Pancreas (tissue), 10 donors: ENCODE results near the gene NFIA. TPM values are rescaled to one million over a fixed set of nuclear protein-coding genes. Genes with fewer than 3 reads are reported as not detected.

Experiments used
- ATAC-seq, 4 donors: fragments of 200-7000 bp; cut with Tn5 transposase; one replicate each; pipeline versions ENCODE4 v1.8.0 to v1.9.1; 2020; ENCODE audit warnings: mild to moderate bottlenecking in 4 of 4, moderate library complexity in 4 of 4
- DNase-seq, 6 donors: peaks; one replicate each; pipeline ENCODE4 v3.0.0-alpha.2; 2020
- FAIRE-seq: peaks from 2 replicates; lab custom pipeline; 2012; peaks lifted over from hg19 to GRCh38; lab: Jason Lieb, UNC
- H3K27ac ChIP-seq, 4 donors: fragments of 200-600 bp; sonication (generic); 1 replicate in 3 of 4; 2 replicates in 1 of 4; pipeline versions ENCODE4 v1.5.0 to v1.8.0; 2020
- H3K27me3 ChIP-seq, 4 donors: fragments of 200-600 bp; one replicate each; pipeline ENCODE4 v1.8.0; 2021
- H3K36me3 ChIP-seq, 3 donors: fragments of 200-600 bp; sonication (generic) in 1 of 3; one replicate each; pipeline versions ENCODE4 v1.5.0 to v1.8.0; 2020 to 2021
- H3K4me1 ChIP-seq, 3 donors: fragments of 200-600 bp; one replicate each; pipeline ENCODE4 v1.8.0; 2021
- H3K4me3 ChIP-seq, 4 donors: fragments of 200-600 bp; sonication (generic) in 2 of 4; one replicate each; pipeline versions ENCODE4 v1.5.0 to v1.8.0; 2020 to 2021
- H3K9me3 ChIP-seq, 4 donors: fragments of 200-600 bp; one replicate each; pipeline ENCODE4 v1.8.0; 2021
- WGBS, 2 donors: extraction: QIAGEN DNeasy Blood & Tissue Kit; methylation state at CpG; one replicate each; pipeline ENCODE4 v1.1.7; 2013; 5-methylcytosine and 5-hydroxymethylcytosine counted together
- intact Hi-C, 3 donors: fragments of 100-400 bp; cut with DNase I; formaldehyde crosslinking; loops; one replicate each; pipeline versions ENCODE4 v1.11.1 to v1.14.2; 2022
- polyA plus RNA-seq, 2 donors: library from polyadenylated mRNA; stranded (reverse); fragments of 200-250 nt; gene quantifications; one replicate each; pipeline ENCODE4 v1.2.3, GENCODE V29; 2013
- total RNA-seq, 6 donors: library from RNA; stranded (reverse); fragmentation: NEBNext Ultra II Directional in 4 of 6; extraction: Animal tissue kit (Norgen Biotek cat#: 25700) in 4 of 6; gene quantifications; one replicate each; pipeline versions ENCODE4 v1.2.1 to v1.2.4, GENCODE V29; 2021 to 2023
- TF ChIP-seq, protein P1 (sequence below), 4 donors: fragments of 200-600 bp; sonication (generic) in 3 of 4; IDR thresholded peaks; one replicate each; pipeline versions ENCODE4 v1.5.0 to v1.8.0; 2021; ENCODE audit warnings: antibody characterized with exemption in 4 of 4
- donor health status: healthy with polysubstance abuse.
- donor health status: DM: no; HTN: no; CAD: no; lungs with moderate emphysema.
- donor health status: DM: no; HTN: no; CAD: no.
- donor health status: control.
- donor health status: control.
- donor health status: Bipolar disorder and iron deficiency.
- donor health status: DM: yes; HTN: yes; CAD: no.
- donor health status: DM: no; HTN: no; CAD: no.
- donor health status: DM: no; HTN: no; CAD: no.
- donor health status: DM: yes; HTN: yes; CAD: no.

NFIA gene
- total and polyA plus RNA-seq, 8 donors: 4.9 to 48.1 (median 30.2) TPM

GRCh38 chr1:61162520-61163258 lies 80.3 kb downstream of the NFIA start:
- 79 to 80% methylated on average over 4 of the region's 4 CpGs for WGBS, 2 donors
- no peak for FAIRE-seq

GRCh38 chr1:61163355-61163754 lies 81.0 kb downstream of the NFIA start:
- H3K4me3 ChIP-seq: no peak overlapping the region
- H3K4me1 ChIP-seq: peaks cover 0 to 3% (median 1%) of the 10 kb centered on the region in 3 donors
- intact Hi-C loops: no loop called here
- TF ChIP-seq, protein P1, sequence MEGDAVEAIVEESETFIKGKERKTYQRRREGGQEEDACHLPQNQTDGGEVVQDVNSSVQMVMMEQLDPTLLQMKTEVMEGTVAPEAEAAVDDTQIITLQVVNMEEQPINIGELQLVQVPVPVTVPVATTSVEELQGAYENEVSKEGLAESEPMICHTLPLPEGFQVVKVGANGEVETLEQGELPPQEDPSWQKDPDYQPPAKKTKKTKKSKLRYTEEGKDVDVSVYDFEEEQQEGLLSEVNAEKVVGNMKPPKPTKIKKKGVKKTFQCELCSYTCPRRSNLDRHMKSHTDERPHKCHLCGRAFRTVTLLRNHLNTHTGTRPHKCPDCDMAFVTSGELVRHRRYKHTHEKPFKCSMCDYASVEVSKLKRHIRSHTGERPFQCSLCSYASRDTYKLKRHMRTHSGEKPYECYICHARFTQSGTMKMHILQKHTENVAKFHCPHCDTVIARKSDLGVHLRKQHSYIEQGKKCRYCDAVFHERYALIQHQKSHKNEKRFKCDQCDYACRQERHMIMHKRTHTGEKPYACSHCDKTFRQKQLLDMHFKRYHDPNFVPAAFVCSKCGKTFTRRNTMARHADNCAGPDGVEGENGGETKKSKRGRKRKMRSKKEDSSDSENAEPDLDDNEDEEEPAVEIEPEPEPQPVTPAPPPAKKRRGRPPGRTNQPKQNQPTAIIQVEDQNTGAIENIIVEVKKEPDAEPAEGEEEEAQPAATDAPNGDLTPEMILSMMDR (IDR thresholded peaks at IDR 0.05): no peak
- H3K27me3 ChIP-seq: no peaks in the 10 kb centered on the region
- no peak for ATAC-seq
- H3K27ac ChIP-seq: no peak overlapping the region
- no peaks in the 10 kb centered on the region for H3K9me3 ChIP-seq
- no peak for FAIRE-seq
- H3K36me3 ChIP-seq: no peaks in the 10 kb centered on the region
- 98 to 100% methylated on average over 1 of the region's 1 CpG for WGBS, 2 donors
- DNase-seq: no peak

More at GRCh38 chr1:61162520-61163258, 80.3 kb downstream of the NFIA start:
- TF ChIP-seq, protein P1 (IDR thresholded peaks at IDR 0.05): no peak
- intact Hi-C loops: no loop called here
- Histone ChIP-seq H3K4me3 (no peak overlapping the region), H3K9me3 (no peaks in the 10 kb centered on the region), H3K4me1 (peaks cover 0 to 8% (median 2%) of the 10 kb centered on the region in 3 donors), H3K36me3 (no peaks in the 10 kb centered on the region), H3K27me3 (no peaks in the 10 kb centered on the region), H3K27ac (no peak overlapping the region)
- DNase-seq: no peak
- peak in 2 of 4 donors; percentile 10 to 28 for ATAC-seq

DNA sequence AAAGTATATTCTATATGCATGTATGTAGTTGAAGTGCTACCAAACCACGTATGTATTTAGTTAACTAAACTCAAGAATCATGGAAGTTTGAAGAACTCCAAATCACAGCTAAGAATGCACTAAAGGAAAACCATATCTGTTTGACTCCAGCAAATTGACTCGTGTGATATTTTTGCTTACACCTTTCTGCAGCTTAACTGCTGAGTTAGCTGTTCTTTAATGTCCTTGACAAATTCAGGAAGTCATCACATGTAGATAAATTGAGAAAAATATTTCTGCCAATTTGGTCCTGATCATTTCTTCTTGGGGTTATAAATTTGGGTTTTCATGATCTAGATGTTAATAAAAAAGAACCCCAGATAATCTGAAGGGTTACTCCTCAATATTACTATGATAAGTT lies 83.0 kb downstream of the NFIA start:
- TF ChIP-seq, protein P1 (IDR thresholded peaks at IDR 0.05): no peak
- FAIRE-seq (no peak), DNase-seq (no peak), ATAC-seq (no peak)
- 54 to 56% methylated on average over 2 of the region's 2 CpGs for WGBS, 2 donors
- intact Hi-C loops: no loop called here
- Histone ChIP-seq H3K4me3 (no peak overlapping the region), H3K27me3 (no peaks in the 10 kb centered on the region), H3K9me3 (no peaks in the 10 kb centered on the region), H3K4me1 (peaks cover 0 to 13% (median 6%) of the 10 kb centered on the region in 3 donors), H3K27ac (no peak overlapping the region), H3K36me3 (no peaks in the 10 kb centered on the region)

DNA sequence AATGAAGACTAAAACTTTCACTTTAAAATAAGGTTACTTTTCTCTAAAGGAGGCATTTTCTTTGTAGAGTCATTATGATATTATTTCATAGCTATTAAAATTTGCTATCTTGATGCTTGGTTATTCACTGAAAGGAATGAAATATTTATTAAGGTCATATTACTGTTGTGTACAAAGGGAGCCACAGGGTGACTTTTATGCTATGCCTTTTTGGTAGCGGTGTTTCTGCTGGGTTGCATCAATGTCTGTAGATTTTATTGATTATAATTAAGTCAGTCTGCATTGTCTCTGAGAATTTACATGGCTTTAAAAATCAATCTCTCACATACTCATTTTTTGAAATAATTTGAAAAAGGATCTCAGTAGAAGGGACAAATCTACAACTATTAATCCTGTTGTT lies 84.9 kb downstream of the NFIA start:
- no peak for ATAC-seq
- 91 to 94% methylated on average over 1 of the region's 1 CpG for WGBS, 2 donors
- H3K27ac ChIP-seq: no peak overlapping the region

More for the DNA sequence above, 84.9 kb downstream of the NFIA start:
- intact Hi-C loops: no loop called here
- no peak for DNase-seq
- Histone ChIP-seq H3K9me3 (no peaks in the 10 kb centered on the region), H3K36me3 (no peaks in the 10 kb centered on the region), H3K27me3 (no peaks in the 10 kb centered on the region), H3K4me1 (peaks cover 4 to 25% (median 18%) of the 10 kb centered on the region in 3 donors), H3K4me3 (no peak overlapping the region)
- peak; percentile 34 for FAIRE-seq
- TF ChIP-seq, protein P1 (IDR thresholded peaks at IDR 0.05): no peak
